ENCODE data around the gene PROC. TPM values are rescaled to one million over a fixed set of nuclear protein-coding genes. Genes with fewer than 3 reads are reported as not detected.

PROC gene
- total RNA-seq, 1 donor from 2014 or later: not detected

DNA sequence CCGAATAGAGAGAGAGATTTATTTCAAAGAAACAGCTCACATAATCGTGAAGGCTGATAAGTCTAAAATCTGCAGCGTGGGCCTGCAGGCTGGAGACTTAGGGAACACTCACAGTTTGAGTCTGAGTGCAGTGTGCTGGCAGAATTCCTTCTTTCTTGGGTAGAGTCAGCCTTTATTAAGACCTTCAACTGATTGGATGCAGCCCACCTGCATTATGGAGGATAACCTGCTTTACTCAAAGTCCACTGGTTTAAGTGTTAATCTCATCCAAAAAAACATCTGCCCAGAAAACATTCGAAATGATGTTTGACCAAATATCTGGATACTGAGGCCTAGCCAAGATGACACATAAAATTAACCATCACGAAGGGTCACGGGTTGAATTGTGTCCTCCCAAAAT, 16.3 kb downstream of the PROC start:
- Mint-ChIP-seq H3K4me1 (ENCODE audit: unreplicated experiment) (no peaks in the 10 kb centered on the region), H3K27ac (ENCODE audit: unreplicated experiment) (no peak overlapping the region)

DNA sequence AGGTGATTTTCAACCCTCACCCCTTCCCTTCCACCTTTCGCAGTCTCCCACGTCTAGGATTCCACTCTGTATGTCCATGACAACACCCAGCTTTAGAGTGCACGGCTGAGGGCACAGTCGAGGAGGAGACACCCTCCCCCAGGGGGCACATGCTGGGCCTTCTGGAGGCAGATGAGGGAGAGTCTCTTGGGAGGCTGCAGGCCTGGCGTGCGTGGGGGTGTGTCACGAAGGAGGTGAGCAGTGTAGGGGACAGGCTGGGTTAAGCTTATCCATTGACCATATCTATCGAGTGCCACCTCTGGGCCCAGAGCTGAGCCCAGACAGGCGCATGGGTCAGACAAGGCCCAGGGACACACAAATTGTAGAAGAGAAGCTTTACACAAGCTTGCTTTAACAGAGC, 18.8 kb downstream of the PROC start:
- no peaks in the 10 kb centered on the region for H3K27me3 Mint-ChIP-seq (ENCODE audit: unreplicated experiment)
- TF ChIP-seq, protein P1, sequence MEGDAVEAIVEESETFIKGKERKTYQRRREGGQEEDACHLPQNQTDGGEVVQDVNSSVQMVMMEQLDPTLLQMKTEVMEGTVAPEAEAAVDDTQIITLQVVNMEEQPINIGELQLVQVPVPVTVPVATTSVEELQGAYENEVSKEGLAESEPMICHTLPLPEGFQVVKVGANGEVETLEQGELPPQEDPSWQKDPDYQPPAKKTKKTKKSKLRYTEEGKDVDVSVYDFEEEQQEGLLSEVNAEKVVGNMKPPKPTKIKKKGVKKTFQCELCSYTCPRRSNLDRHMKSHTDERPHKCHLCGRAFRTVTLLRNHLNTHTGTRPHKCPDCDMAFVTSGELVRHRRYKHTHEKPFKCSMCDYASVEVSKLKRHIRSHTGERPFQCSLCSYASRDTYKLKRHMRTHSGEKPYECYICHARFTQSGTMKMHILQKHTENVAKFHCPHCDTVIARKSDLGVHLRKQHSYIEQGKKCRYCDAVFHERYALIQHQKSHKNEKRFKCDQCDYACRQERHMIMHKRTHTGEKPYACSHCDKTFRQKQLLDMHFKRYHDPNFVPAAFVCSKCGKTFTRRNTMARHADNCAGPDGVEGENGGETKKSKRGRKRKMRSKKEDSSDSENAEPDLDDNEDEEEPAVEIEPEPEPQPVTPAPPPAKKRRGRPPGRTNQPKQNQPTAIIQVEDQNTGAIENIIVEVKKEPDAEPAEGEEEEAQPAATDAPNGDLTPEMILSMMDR (IDR thresholded peaks at IDR 0.05; ENCODE audit: unreplicated experiment): no peak

More for the DNA sequence above, 16.3 kb downstream of the PROC start:
- Mint-ChIP-seq H3K27me3 (ENCODE audit: unreplicated experiment) (peaks cover 2% of the 10 kb centered on the region), H3K9me3 (ENCODE audit: unreplicated experiment) (no peaks in the 10 kb centered on the region), H3K36me3 (ENCODE audit: low read depth, unreplicated experiment) (no peaks in the 10 kb centered on the region), H3K4me3 (ENCODE audit: unreplicated experiment) (no peak overlapping the region)
- TF ChIP-seq, protein P1 (IDR thresholded peaks at IDR 0.05; ENCODE audit: unreplicated experiment): no peak
- DNase-seq (ENCODE audit: low spot score): no peak

DNA sequence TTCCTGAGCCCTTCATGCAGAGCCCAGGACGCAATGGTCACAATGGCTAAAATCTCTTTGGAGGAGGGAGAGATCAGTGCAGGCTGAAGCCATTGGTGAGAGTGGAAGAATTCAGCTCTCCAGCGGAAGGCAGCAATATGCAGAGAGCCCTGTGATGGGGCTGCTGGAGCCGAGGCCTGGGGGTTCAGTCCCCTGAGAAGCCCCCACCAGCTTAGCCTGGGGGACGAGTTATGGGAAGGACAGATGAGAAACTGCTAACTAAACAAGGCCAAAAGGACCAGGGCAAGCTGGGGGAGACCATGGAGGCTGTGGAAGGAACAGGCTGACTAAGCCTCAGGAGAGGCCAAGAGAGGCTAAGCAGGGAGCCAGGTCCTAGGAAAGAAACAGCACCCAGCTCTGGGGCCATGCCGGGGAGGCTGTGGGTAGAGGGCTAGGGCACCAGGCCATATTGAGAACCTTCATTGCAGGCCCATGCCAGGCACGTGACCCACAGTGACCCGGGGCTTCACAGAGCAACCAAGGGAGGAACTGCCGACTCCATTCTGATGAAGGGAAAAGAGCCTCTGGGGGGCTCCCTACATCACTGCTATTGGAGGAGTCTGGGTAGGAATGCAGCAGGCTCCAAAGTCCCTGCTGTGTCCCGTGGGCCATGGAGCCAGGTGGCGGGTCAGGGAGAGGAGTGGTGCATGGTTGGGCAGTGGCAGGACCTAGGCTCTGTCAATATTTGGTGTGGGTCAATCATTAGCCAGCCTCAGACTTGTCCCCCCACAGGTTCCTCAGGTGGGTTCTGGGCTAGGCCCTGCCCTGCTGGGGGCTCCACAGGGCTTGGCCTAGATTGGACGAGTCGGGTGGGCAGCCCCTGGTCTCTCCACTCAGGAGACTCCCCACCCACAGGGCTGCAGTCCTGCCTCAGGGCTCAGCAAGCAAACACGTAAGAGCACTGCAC, 19.8 kb downstream of the PROC start:
- DNase-seq (ENCODE audit: low spot score): no peak
- Mint-ChIP-seq H3K27ac (ENCODE audit: unreplicated experiment) (no peak overlapping the region), H3K27me3 (ENCODE audit: unreplicated experiment) (no peaks in the 10 kb centered on the region)

More for the DNA sequence above, 18.8 kb downstream of the PROC start:
- no peak overlapping the region for H3K4me3 Mint-ChIP-seq (ENCODE audit: unreplicated experiment)
- no peak overlapping the region for H3K27ac Mint-ChIP-seq (ENCODE audit: unreplicated experiment)
- no peak for DNase-seq (ENCODE audit: low spot score)
- H3K36me3 Mint-ChIP-seq (ENCODE audit: low read depth, unreplicated experiment): peaks cover 5% of the 10 kb centered on the region
- H3K9me3 Mint-ChIP-seq (ENCODE audit: unreplicated experiment): no peaks in the 10 kb centered on the region
- H3K4me1 Mint-ChIP-seq (ENCODE audit: unreplicated experiment): no peaks in the 10 kb centered on the region

DNA sequence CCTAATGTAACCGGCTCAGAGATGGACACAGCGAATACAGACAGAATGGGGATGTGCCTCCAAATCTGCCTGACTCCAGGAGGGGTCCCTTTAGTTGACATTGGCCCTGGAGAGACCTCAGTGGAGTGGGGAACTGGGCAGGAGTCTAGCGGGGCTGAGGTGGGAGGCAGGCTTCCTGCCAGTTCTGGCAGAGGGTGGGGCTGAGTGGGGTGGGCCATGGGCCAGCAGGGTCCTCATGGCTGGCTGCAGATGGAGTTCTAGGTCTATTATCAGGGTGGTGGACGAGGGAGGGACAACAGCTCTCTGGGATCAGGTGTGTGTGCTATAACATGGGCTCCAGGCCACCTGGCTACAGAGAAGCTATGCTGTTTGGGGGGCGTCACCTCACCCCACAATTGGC, 21.1 kb downstream of the PROC start:
- H3K9me3 Mint-ChIP-seq (ENCODE audit: unreplicated experiment): no peaks in the 10 kb centered on the region
- peaks cover 5% of the 10 kb centered on the region for H3K36me3 Mint-ChIP-seq (ENCODE audit: low read depth, unreplicated experiment)
- TF ChIP-seq, protein P1 (IDR thresholded peaks at IDR 0.05; ENCODE audit: unreplicated experiment): no peak
- H3K27ac Mint-ChIP-seq (ENCODE audit: unreplicated experiment): no peak overlapping the region
- H3K4me1 Mint-ChIP-seq (ENCODE audit: unreplicated experiment): no peaks in the 10 kb centered on the region
- H3K27me3 Mint-ChIP-seq (ENCODE audit: unreplicated experiment): no peaks in the 10 kb centered on the region
- no peak for DNase-seq (ENCODE audit: low spot score)
- no peak overlapping the region for H3K4me3 Mint-ChIP-seq (ENCODE audit: unreplicated experiment)

More for the DNA sequence above, 19.8 kb downstream of the PROC start:
- peaks cover 5% of the 10 kb centered on the region for H3K36me3 Mint-ChIP-seq (ENCODE audit: low read depth, unreplicated experiment)
- H3K9me3 Mint-ChIP-seq (ENCODE audit: unreplicated experiment): no peaks in the 10 kb centered on the region
- TF ChIP-seq, protein P1 (IDR thresholded peaks at IDR 0.05; ENCODE audit: unreplicated experiment): no peak
- no peaks in the 10 kb centered on the region for H3K4me1 Mint-ChIP-seq (ENCODE audit: unreplicated experiment)
- no peak overlapping the region for H3K4me3 Mint-ChIP-seq (ENCODE audit: unreplicated experiment)

DNA sequence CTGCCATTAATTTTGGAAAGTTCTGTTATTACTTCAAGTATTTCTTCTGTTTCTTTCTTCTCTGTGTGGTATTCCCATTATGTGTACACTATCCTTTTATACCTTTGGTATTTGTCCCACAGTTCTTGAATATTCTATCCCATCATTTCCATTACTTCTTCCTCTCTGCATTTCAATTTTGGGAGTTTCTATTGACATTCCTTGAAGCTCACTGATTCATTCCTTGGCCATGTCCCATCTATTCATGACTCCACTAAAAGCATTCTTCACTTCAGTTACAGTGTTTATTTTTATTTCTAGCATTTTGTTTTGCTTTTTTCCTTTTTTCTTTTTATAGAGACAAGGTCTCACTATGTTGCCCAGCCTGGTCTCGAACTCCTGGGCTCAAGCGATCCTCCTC, 30.3 kb downstream of the PROC start:
- Mint-ChIP-seq H3K9me3 (ENCODE audit: unreplicated experiment) (no peaks in the 10 kb centered on the region), H3K4me1 (ENCODE audit: unreplicated experiment) (no peaks in the 10 kb centered on the region), H3K36me3 (ENCODE audit: low read depth, unreplicated experiment) (no peaks in the 10 kb centered on the region), H3K27me3 (ENCODE audit: unreplicated experiment) (peaks cover 2% of the 10 kb centered on the region), H3K4me3 (ENCODE audit: unreplicated experiment) (no peak overlapping the region), H3K27ac (ENCODE audit: unreplicated experiment) (no peak overlapping the region)
- TF ChIP-seq, protein P1 (IDR thresholded peaks at IDR 0.05; ENCODE audit: unreplicated experiment): no peak
- DNase-seq (ENCODE audit: low spot score): no peak
